ENCODE data around the gene ASTL.

DNA sequence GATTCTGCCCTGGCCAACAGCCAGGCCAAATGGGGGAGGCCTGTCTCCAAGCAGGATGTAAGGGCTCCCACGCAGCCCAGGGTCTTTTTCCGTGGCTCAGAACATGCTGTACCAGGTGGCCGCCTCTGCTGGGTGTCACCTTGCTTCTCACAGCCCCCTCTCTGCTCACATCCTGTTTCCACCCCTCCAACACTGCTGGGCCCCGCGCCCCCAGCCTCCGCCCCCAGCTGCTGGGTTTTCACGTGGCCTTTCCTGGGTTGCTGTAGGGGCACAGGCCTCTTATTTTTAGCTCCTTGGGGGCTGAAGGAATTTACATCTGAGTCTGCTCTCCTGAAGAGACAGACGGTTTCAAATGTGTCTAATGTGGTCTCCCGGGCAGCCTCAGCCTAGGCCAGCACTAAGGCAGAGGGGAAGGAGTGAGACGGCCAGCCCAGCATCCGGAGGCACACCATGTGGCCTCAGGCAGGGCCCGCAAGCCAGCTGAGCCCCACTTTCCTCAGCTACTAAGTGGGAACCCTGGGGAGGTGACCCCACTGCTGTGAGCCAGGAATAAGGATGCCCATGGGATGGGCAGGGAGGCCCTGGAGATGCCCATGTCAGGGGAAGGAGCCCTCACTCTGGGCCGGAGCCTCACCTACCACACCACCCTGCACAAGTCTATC is 25.6 kb upstream of the ASTL start:
- TF ChIP-seq POLR2A (IDR thresholded peaks at IDR 0.05), result no peak
- TF ChIP-seq POLR2AphosphoS5 (IDR thresholded peaks at IDR 0.05), result no peak
- TF ChIP-seq, protein P1, sequence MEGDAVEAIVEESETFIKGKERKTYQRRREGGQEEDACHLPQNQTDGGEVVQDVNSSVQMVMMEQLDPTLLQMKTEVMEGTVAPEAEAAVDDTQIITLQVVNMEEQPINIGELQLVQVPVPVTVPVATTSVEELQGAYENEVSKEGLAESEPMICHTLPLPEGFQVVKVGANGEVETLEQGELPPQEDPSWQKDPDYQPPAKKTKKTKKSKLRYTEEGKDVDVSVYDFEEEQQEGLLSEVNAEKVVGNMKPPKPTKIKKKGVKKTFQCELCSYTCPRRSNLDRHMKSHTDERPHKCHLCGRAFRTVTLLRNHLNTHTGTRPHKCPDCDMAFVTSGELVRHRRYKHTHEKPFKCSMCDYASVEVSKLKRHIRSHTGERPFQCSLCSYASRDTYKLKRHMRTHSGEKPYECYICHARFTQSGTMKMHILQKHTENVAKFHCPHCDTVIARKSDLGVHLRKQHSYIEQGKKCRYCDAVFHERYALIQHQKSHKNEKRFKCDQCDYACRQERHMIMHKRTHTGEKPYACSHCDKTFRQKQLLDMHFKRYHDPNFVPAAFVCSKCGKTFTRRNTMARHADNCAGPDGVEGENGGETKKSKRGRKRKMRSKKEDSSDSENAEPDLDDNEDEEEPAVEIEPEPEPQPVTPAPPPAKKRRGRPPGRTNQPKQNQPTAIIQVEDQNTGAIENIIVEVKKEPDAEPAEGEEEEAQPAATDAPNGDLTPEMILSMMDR (IDR thresholded peaks at IDR 0.05), result no peak
- TF ChIP-seq EP300 (IDR thresholded peaks at IDR 0.05), result no peak
